Measurements from ENCODE around the gene EGLN2. TPM values are rescaled to one million over a fixed set of nuclear protein-coding genes. Genes with fewer than 3 reads are reported as not detected.
A peak's percentile ranks its signal among the peaks of the same experiment; 100 is the strongest.

Gene EGLN2
- total RNA-seq, 1 experiment from 2014 or later = 131 TPM

DNA sequence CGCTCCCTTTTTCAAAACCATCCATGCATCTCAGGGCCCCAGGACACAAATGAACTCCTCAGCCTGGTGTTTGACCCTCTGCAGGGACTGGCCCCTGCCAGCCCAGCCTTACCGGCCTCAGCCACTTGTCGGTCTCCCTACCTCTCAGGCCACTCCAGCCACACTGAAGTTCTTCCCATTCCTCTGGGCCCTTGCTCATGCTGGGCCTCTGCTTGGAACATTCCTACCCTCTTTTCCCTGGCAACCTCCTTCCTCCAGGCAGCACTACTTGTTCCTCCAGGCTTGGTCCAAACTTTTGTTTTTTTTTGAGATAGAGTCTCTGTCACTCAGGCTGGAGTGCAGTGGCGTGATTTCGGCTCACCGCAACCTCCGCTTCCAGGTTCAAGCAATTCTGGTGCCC, 7.6 kb upstream of the EGLN2 start:
- no peak overlapping the region for H3K9ac ChIP-seq (ENCODE audit: extremely low read depth, insufficient read length, low read length)
- H2BK12ac ChIP-seq (ENCODE audit: insufficient read length, low read depth, low read length) = no peak overlapping the region
- no peaks in the 10 kb centered on the region for H3K9me3 ChIP-seq (ENCODE audit: control insufficient read depth, low read depth, low read length)
- H3K4me1 Mint-ChIP-seq = peaks cover 1 to 2% of the 10 kb centered on the region in 2 experiments; a peak in 1 of 4 replicates
- H3K14ac ChIP-seq (ENCODE audit: insufficient read depth, low read length) = no peak overlapping the region
- no peak overlapping the region for H3K4me3 Mint-ChIP-seq
- H3K4ac ChIP-seq (ENCODE audit: low read depth, low read length) = no peak overlapping the region
- no peaks in the 10 kb centered on the region for H3K27me3 ChIP-seq (ENCODE audit: insufficient read depth, low read length)
- no peak overlapping the region for H3K4me2 ChIP-seq (ENCODE audit: insufficient read depth, insufficient read length, low read length)
- no peaks in the 10 kb centered on the region for H3K4me1 ChIP-seq (ENCODE audit: insufficient read depth, low read length)
- H3K36me3 Mint-ChIP-seq (ENCODE audit: insufficient read depth in 1 of 3, low read depth in 3 of 3) = peaks cover 4 to 25% (median 16%) of the 10 kb centered on the region in 3 experiments; a peak in 5 of 7 replicates
- H4K91ac ChIP-seq (ENCODE audit: insufficient read length, low read depth, low read length) = no peak overlapping the region
- no CpG with 5 or more reads among the region's 7 CpGs for WGBS (ENCODE audit: extremely low coverage, insufficient read length, low lambda C conversion rate)
- H3K23me2 ChIP-seq (ENCODE audit: insufficient read length, low read depth, low read length, poor library complexity, severe bottlenecking) = no peaks in the 10 kb centered on the region
- no peak overlapping the region for H2AK5ac ChIP-seq (ENCODE audit: insufficient read length, low read length)
- H3K27ac Mint-ChIP-seq = peak overlapping the region; percentile 49 to 95 (median 72); a peak in 5 of 7 replicates
- H3K27me3 Mint-ChIP-seq (ENCODE audit: low read depth) = no peaks in the 10 kb centered on the region
- H3K79me1 ChIP-seq (ENCODE audit: insufficient read depth, low read depth, low read length, poor library complexity, severe bottlenecking) = no peaks in the 10 kb centered on the region
- no peaks in the 10 kb centered on the region for H3K79me2 ChIP-seq (ENCODE audit: insufficient read depth, low read length)
- H3T11ph ChIP-seq (ENCODE audit: low read length) = no peak overlapping the region
- no peak overlapping the region for H3K23ac ChIP-seq (ENCODE audit: insufficient read length, low read depth, low read length)
- no peak overlapping the region for H2AFZ ChIP-seq (ENCODE audit: low read length)
- H4K20me1 ChIP-seq (ENCODE audit: control insufficient read depth, insufficient read depth, insufficient read length) = no peaks in the 10 kb centered on the region
- H2BK5ac ChIP-seq (ENCODE audit: insufficient read length, low read length) = no peak overlapping the region
- H3K18ac ChIP-seq (ENCODE audit: insufficient read length, low read depth, low read length) = no peak overlapping the region
- no peak overlapping the region for H3K27ac ChIP-seq (ENCODE audit: insufficient read length, low read depth, low read length)
- DNase-seq = no peak
- no peak overlapping the region for H4K8ac ChIP-seq (replicated peaks; ENCODE audit: insufficient read length, low read depth, low read length)
- no peak overlapping the region for H2BK20ac ChIP-seq (ENCODE audit: low read depth, low read length, poor library complexity, severe bottlenecking)
- no peak overlapping the region for H2BK120ac ChIP-seq (ENCODE audit: low read depth, low read length, poor library complexity, severe bottlenecking)
- no peaks in the 10 kb centered on the region for H3K9me3 Mint-ChIP-seq
- no peak overlapping the region for H3K56ac ChIP-seq (ENCODE audit: insufficient read length, low read depth, low read length)
- TF ChIP-seq, protein P1, sequence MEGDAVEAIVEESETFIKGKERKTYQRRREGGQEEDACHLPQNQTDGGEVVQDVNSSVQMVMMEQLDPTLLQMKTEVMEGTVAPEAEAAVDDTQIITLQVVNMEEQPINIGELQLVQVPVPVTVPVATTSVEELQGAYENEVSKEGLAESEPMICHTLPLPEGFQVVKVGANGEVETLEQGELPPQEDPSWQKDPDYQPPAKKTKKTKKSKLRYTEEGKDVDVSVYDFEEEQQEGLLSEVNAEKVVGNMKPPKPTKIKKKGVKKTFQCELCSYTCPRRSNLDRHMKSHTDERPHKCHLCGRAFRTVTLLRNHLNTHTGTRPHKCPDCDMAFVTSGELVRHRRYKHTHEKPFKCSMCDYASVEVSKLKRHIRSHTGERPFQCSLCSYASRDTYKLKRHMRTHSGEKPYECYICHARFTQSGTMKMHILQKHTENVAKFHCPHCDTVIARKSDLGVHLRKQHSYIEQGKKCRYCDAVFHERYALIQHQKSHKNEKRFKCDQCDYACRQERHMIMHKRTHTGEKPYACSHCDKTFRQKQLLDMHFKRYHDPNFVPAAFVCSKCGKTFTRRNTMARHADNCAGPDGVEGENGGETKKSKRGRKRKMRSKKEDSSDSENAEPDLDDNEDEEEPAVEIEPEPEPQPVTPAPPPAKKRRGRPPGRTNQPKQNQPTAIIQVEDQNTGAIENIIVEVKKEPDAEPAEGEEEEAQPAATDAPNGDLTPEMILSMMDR (conservative IDR thresholded peaks at IDR 0.05) = no peak
- no peak overlapping the region for H4K5ac ChIP-seq (ENCODE audit: insufficient read length, low read depth, low read length)
- no peak overlapping the region for H2BK15ac ChIP-seq (ENCODE audit: low read depth, low read length)
